ENCODE results near the gene CHEK2. TPM values are rescaled to one million over a fixed set of nuclear protein-coding genes. Genes with fewer than 3 reads are reported as not detected.
A peak's percentile ranks its signal among the peaks of the same experiment; 100 is the strongest.

Gene CHEK2
- total and polyA plus RNA-seq, 10 of the 15 experiments (the other 5 are each of a cell fraction or from before 2014, with no cell fraction given) = 15.7 to 59.7 (median 22.7) TPM

DNA sequence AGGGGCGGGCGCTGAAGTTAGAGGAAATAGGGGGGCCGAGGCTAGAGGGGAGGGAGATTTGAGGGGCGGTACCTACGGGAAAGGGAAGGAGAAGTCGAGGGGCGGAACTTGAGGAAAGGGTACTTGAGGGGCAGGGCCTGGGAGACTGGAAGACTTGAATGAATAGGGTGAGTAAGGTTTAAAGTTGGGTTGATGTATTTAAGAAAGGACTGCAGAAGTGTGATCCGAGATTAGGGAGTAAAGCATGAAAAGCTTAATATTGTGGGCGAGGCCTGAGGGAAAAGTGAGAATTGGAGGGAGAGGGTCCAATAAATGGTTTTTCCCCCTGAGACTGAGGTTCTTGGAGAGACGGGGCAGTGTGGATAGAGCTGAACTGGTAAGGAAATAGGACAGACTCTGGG, 942 bp upstream of the CHEK2 start:
- H4K20me1 ChIP-seq (ENCODE audit: control insufficient read depth, insufficient read depth) = no peaks in the 10 kb centered on the region
- no peaks in the 10 kb centered on the region for H3K9me3 ChIP-seq (replicated peaks; ENCODE audit: control insufficient read depth, insufficient read depth, low read length)
- H3K4me3 ChIP-seq = peak overlapping the region; percentile 69
- ATAC-seq (no peak), FAIRE-seq (no peak), DNase-seq (ENCODE audit: low read depth, low spot score) (no peak)
- in situ Hi-C loops (cut with MboI) = no loop called here
- RAD21 ChIA-PET (ENCODE audit: unreplicated experiment) = interaction anchor here (0.8 kb wide), 1 partner anchor 69 kb away, joined by 3 read pairs; no protein-coding TSS in a partner anchor
- peak overlapping the region; percentile 82 for H3K27ac ChIP-seq (ENCODE audit: control insufficient read depth, insufficient read depth)
- H3K79me2 ChIP-seq (ENCODE audit: control insufficient read depth, insufficient read depth, low read length) = peaks cover 20% of the 10 kb centered on the region
- H3K4me2 ChIP-seq (ENCODE audit: control insufficient read depth, insufficient read depth) = peak overlapping the region; percentile 95
- no peaks in the 10 kb centered on the region for H3K27me3 ChIP-seq (replicated peaks in 1 of 2; ENCODE audit: control insufficient read depth in 2 of 2, insufficient read depth in 2 of 2, low read length in 1 of 2)
- CTCF ChIA-PET = interaction anchor here (1.4 to 1.5 kb wide), 2 partner anchors 32 to 86 kb away, joined by 3 to 5 read pairs; no protein-coding TSS in a partner anchor
- 0% methylated on average over 7 of the region's 10 CpGs for WGBS (ENCODE audit: insufficient coverage, insufficient replicate concordance, low lambda C conversion rate, missing lambda C conversion rate)
- peaks cover 2 to 16% of the 10 kb centered on the region in 2 experiments for H3K36me3 ChIP-seq (ENCODE audit: control insufficient read depth in 2 of 2, insufficient read depth in 2 of 2, low read length in 1 of 2)
- no TSS peak for BruUV-seq (replicated peaks)
- peak overlapping the region; percentile 78 for H2AFZ ChIP-seq (ENCODE audit: control insufficient read depth, low read depth, low read length)
- H3K9ac ChIP-seq (ENCODE audit: control insufficient read depth, insufficient read depth, low read length) = peak overlapping the region; percentile 84
- SMC1A ChIA-PET (ENCODE audit: uncharacterized antibody, unreplicated experiment) = interaction anchor here (0.7 to 2.5 kb wide), 5 partner anchors 9 to 56 kb away, joined by 3 to 9 read pairs (median 7); no protein-coding TSS in a partner anchor
- peaks cover 7% of the 10 kb centered on the region for H3K4me1 ChIP-seq (ENCODE audit: control insufficient read depth, insufficient read depth, low read length)
- intact Hi-C loops (cut with micrococcal nuclease; ENCODE audit: unreplicated experiment) = loop anchor here (2.0 to 5.0 kb wide), 2 partner anchors 30 to 50 kb away; partner anchors contain the start of gene CCDC117
- POLR2A ChIA-PET = interaction anchor here (1.0 to 1.8 kb wide), 5 partner anchors 30 to 76 kb away, joined by 3 to 7 read pairs (median 4); partner anchors contain the start of genes CCDC117 and XBP1
- no peak for TF ChIP-seq NR2C1 (IDR thresholded peaks at IDR 0.05)
- TF ChIP-seq POLR2AphosphoS5 (IDR thresholded peaks at IDR 0.05; ENCODE audit: low read length) = no peak
- TF ChIP-seq RUNX3 (IDR thresholded peaks at IDR 0.05; ENCODE audit: low read length) = no peak
- TF ChIP-seq NBN (IDR thresholded peaks at IDR 0.05) = peak; percentile 87; the same call in 1 of the 2 replicates
- TF ChIP-seq ATF7 (IDR thresholded peaks at IDR 0.05; ENCODE audit: low read depth) = no peak
- no peak for TF ChIP-seq EP300 (IDR thresholded peaks at IDR 0.05; ENCODE audit: borderline replicate concordance in 1 of 2, control insufficient read depth in 1 of 2, low read depth in 2 of 2, low read length in 2 of 2)
- no peak for TF ChIP-seq ZSCAN29 (IDR thresholded peaks at IDR 0.05)
- TF ChIP-seq, protein P1, sequence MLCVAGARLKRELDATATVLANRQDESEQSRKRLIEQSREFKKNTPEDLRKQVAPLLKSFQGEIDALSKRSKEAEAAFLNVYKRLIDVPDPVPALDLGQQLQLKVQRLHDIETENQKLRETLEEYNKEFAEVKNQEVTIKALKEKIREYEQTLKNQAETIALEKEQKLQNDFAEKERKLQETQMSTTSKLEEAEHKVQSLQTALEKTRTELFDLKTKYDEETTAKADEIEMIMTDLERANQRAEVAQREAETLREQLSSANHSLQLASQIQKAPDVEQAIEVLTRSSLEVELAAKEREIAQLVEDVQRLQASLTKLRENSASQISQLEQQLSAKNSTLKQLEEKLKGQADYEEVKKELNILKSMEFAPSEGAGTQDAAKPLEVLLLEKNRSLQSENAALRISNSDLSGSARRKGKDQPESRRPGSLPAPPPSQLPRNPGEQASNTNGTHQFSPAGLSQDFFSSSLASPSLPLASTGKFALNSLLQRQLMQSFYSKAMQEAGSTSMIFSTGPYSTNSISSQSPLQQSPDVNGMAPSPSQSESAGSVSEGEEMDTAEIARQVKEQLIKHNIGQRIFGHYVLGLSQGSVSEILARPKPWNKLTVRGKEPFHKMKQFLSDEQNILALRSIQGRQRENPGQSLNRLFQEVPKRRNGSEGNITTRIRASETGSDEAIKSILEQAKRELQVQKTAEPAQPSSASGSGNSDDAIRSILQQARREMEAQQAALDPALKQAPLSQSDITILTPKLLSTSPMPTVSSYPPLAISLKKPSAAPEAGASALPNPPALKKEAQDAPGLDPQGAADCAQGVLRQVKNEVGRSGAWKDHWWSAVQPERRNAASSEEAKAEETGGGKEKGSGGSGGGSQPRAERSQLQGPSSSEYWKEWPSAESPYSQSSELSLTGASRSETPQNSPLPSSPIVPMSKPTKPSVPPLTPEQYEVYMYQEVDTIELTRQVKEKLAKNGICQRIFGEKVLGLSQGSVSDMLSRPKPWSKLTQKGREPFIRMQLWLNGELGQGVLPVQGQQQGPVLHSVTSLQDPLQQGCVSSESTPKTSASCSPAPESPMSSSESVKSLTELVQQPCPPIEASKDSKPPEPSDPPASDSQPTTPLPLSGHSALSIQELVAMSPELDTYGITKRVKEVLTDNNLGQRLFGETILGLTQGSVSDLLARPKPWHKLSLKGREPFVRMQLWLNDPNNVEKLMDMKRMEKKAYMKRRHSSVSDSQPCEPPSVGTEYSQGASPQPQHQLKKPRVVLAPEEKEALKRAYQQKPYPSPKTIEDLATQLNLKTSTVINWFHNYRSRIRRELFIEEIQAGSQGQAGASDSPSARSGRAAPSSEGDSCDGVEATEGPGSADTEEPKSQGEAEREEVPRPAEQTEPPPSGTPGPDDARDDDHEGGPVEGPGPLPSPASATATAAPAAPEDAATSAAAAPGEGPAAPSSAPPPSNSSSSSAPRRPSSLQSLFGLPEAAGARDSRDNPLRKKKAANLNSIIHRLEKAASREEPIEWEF (IDR thresholded peaks at IDR 0.05; ENCODE audit: insufficient replicate concordance, low read depth, low read length) = no peak
- TF ChIP-seq GABPA (IDR thresholded peaks at IDR 0.05; ENCODE audit: low read depth) = peak; percentile 64; the same call in 1 of the 2 replicates
- peak; percentile 13 for TF ChIP-seq HDGF (IDR thresholded peaks at IDR 0.05)
- TF ChIP-seq STAT3 (IDR thresholded peaks at IDR 0.05; ENCODE audit: low read depth, low read length) = no peak
- TF ChIP-seq, protein P2, sequence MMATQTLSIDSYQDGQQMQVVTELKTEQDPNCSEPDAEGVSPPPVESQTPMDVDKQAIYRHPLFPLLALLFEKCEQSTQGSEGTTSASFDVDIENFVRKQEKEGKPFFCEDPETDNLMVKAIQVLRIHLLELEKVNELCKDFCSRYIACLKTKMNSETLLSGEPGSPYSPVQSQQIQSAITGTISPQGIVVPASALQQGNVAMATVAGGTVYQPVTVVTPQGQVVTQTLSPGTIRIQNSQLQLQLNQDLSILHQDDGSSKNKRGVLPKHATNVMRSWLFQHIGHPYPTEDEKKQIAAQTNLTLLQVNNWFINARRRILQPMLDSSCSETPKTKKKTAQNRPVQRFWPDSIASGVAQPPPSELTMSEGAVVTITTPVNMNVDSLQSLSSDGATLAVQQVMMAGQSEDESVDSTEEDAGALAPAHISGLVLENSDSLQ (IDR thresholded peaks at IDR 0.05) = peak; percentile 75
- no peak for TF ChIP-seq SREBF2 (IDR thresholded peaks at IDR 0.05; ENCODE audit: low read length)
- TF ChIP-seq MTA2 (IDR thresholded peaks at IDR 0.05; ENCODE audit: low read depth) = peak; percentile 30; the same call in 1 of the 2 replicates
- no peak for TF ChIP-seq CBFB (IDR thresholded peaks at IDR 0.05; ENCODE audit: low read depth)
- no peak for TF ChIP-seq BACH1 (IDR thresholded peaks at IDR 0.05; ENCODE audit: borderline replicate concordance)
- no peak for TF ChIP-seq TCF3 (IDR thresholded peaks at IDR 0.05; ENCODE audit: borderline replicate concordance, insufficient read depth, low read depth, low read length)
- TF ChIP-seq PML (IDR thresholded peaks at IDR 0.05; ENCODE audit: low read length) = no peak; the same call in 1 of the 2 replicates

All from GM12878 (cell line).